ENCODE results near the gene LYZL6. TPM values are rescaled to one million over a fixed set of nuclear protein-coding genes. Genes with fewer than 3 reads are reported as not detected.

The LYZL6 gene
- total RNA-seq: not detected

DNA sequence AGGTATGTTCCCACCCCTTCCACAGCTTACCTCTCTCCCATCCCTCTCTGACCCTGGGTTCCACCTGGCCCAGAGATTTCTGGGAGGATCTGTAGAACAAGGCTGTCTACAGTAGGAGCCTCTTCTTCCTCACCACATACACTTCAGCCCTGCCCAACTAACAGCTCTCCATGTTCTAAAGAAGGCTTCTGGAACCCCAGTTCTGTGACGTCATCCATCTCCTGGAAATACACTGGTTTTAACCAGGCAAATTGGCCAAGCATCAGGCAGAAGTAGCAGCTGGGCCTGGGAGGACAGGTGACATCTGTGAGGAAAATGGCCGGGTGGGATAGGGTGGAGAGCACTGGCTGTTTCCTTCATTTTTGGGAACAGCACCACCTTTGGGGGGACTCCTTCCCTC lies at the start of gene LYZL6:
LYZL6 (minus strand) TSS at position 177 of the 400 bp plus-strand sequence. CDS start 4,357 bp downstream, outside the sequence.
- no peak for ATAC-seq (ENCODE audit: low FRiP score)
- TF ChIP-seq, protein P1, sequence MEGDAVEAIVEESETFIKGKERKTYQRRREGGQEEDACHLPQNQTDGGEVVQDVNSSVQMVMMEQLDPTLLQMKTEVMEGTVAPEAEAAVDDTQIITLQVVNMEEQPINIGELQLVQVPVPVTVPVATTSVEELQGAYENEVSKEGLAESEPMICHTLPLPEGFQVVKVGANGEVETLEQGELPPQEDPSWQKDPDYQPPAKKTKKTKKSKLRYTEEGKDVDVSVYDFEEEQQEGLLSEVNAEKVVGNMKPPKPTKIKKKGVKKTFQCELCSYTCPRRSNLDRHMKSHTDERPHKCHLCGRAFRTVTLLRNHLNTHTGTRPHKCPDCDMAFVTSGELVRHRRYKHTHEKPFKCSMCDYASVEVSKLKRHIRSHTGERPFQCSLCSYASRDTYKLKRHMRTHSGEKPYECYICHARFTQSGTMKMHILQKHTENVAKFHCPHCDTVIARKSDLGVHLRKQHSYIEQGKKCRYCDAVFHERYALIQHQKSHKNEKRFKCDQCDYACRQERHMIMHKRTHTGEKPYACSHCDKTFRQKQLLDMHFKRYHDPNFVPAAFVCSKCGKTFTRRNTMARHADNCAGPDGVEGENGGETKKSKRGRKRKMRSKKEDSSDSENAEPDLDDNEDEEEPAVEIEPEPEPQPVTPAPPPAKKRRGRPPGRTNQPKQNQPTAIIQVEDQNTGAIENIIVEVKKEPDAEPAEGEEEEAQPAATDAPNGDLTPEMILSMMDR (IDR thresholded peaks at IDR 0.05): no peak
- DNase-seq (ENCODE audit: low spot score): no peak

DNA sequence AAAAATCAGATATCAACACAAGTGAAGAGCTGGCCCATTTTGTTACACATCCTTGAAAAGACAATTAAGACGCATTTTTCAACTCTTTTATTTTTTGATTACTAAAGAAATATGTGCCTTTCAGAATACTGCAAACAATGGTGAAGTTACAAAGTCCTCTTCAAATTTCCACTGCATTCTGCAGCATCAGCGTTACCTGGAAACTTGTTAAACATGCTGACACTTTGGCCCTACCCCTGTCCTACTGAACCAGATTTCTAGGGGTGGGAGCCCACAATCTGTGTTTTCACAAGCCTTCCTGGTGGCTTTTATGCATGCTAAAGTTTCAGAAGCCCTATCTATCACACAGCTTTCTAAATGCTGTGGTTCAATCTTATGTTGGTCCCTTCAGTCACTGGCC lies 47.6 kb upstream of the LYZL6 start:
- DNase-seq (ENCODE audit: low spot score) (no peak), ATAC-seq (ENCODE audit: low FRiP score) (no peak)
- TF ChIP-seq, protein P1 (IDR thresholded peaks at IDR 0.05): no peak

DNA sequence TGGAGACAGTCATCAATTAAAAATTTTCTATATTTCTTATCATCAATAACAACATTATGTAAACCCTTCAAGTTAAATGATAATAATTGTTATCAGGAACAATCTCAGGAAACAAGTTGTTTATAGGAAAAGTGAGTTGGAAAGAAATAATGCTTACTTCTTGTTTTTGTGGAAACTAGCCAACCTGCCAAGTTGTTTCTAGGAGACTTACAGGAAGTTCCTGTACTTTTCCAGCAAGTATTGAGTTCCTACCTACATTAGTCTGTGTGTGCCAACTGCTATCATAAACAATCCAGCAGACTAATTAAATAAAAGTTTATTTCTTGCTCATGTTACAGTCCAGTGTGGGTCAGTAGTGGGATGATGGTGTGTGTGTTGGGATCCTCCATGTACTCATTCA lies 44.7 kb upstream of the LYZL6 start:
- DNase-seq (ENCODE audit: low spot score) (no peak), ATAC-seq (ENCODE audit: low FRiP score) (no peak)
- TF ChIP-seq, protein P1 (IDR thresholded peaks at IDR 0.05): no peak

DNA sequence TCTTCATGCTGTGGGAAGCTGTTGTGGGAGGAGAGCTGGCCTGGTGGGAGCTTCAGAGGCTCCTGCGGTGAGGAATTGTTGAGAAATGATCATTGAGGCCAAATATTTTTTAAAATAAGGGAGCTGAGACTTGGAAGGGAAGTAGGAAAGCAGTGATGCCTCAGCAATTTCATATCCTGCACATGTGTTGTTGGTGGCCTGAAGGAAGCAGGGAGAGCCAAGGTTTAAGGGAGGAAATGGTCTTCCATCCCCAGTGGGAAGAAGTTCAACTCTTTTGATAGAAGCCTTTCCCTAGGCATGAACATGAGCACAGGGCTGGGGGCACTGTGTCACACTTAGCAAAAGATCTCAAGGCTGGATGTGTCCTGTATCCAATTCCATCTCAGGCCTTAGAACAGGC lies 43.1 kb upstream of the LYZL6 start, which contains the start of gene CCL14:
CCL14 (minus strand) TSS at position 87 of the 400 bp plus-strand sequence; CDS start at position 7, 80 bp downstream.
- TF ChIP-seq, protein P1 (IDR thresholded peaks at IDR 0.05): no peak
- ATAC-seq (ENCODE audit: low FRiP score): no peak
- DNase-seq (ENCODE audit: low spot score): no peak

GRCh38 chr17:35984140-35984539 lies 40.6 kb upstream of the LYZL6 start:
- ATAC-seq (ENCODE audit: low FRiP score): no peak
- TF ChIP-seq, protein P1 (IDR thresholded peaks at IDR 0.05): no peak
- no peak for DNase-seq (ENCODE audit: low spot score)

GRCh38 chr17:35982409-35983191 lies 39.1 kb upstream of the LYZL6 start:
- TF ChIP-seq, protein P1 (IDR thresholded peaks at IDR 0.05): no peak
- ATAC-seq (ENCODE audit: low FRiP score): no peak
- no peak for DNase-seq (ENCODE audit: low spot score)

DNA sequence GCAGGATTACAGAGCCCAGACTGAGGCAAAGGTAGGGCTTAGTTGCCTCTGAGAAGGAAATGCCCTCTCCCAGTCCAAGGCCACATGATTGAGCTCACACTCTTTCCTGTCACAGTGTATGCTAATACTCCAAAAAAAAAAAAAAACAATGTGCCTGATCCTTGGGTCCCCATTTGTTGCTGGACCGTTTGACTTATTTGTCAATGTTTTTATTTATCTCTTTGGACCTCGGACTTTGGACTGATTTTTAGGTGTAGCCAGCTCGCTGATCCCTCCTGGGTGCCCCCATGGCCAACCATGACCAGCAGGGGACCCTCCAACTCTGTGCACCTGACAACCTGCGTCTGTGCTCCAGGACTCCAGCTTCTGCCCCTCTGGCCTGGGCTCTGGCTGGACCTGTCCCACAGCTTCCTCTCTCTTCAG lies 38.4 kb upstream of the LYZL6 start:
- ATAC-seq (ENCODE audit: low FRiP score) (no peak), DNase-seq (ENCODE audit: low spot score) (no peak)
- TF ChIP-seq, protein P1 (IDR thresholded peaks at IDR 0.05): no peak

Measured in omental fat pad (tissue), 4 donors.